T47D (cell line): ENCODE measurements around the gene GCLC.

Experiments
- DNase-seq, 2 experiments: peaks; one replicate each; pipeline versions ENCODE4 v3.0.0 to v3.0.0-alpha.2; 2011 to 2012; ENCODE audit warnings: low read depth in 1 of 2, low spot score in 1 of 2
- JUND ChIP-seq: IDR thresholded peaks from 2 replicates; pipeline ENCODE4 v1.6.1; 2012; ENCODE audit warnings: low read depth
- in situ Hi-C: cut with HindIII; loops from 2 replicates; pipeline ENCODE4 v1.10.0; 2016; ENCODE audit warnings: low sequenced_read_pairs, low pct_unique_long_range_greater_than_20kb

Gene GCLC

GRCh38 chr6:53547166-53547810 lies 2.4 kb upstream of the GCLC start:
- in situ Hi-C loops: no loop called here
- TF ChIP-seq JUND: no peak
- no peak for DNase-seq

- no peak for DNase-seq
- in situ Hi-C loops: no loop called here
These were observed 1.4 kb upstream of the GCLC start for GRCh38 chr6:53546281-53546680.

GRCh38 chr6:53544217-53544469 lies 758 bp downstream of the GCLC start:
- DNase-seq: peak; percentile 15 to 22
- TF ChIP-seq JUND: no peak
- in situ Hi-C loops: no loop called here

More at GRCh38 chr6:53546281-53546680, 1.4 kb upstream of the GCLC start:
- no peak for TF ChIP-seq JUND

GRCh38 chr6:53543359-53544216 lies 1.3 kb downstream of the GCLC start:
- TF ChIP-seq JUND: no peak
- in situ Hi-C loops: no loop called here

GRCh38 chr6:53541900-53542299 lies 3.0 kb downstream of the GCLC start:
- no peak for TF ChIP-seq JUND
- no peak for DNase-seq
- in situ Hi-C loops: no loop called here

More at GRCh38 chr6:53543359-53544216, 1.3 kb downstream of the GCLC start:
- no peak for DNase-seq

- DNase-seq: no peak
- no peak for TF ChIP-seq JUND
- in situ Hi-C loops: no loop called here
These were observed 4.7 kb downstream of the GCLC start for GRCh38 chr6:53540129-53540692.

- in situ Hi-C loops: no loop called here
- DNase-seq: no peak
- TF ChIP-seq JUND: no peak
These were observed 5.3 kb downstream of the GCLC start for GRCh38 chr6:53539561-53539960.

GRCh38 chr6:53536561-53536960 lies 8.3 kb downstream of the GCLC start:
- in situ Hi-C loops: no loop called here
- no peak for TF ChIP-seq JUND
- DNase-seq: no peak

GRCh38 chr6:53532942-53533341 lies 12.0 kb downstream of the GCLC start:
- no peak for DNase-seq
- TF ChIP-seq JUND: no peak
- in situ Hi-C loops: no loop called here

- DNase-seq: no peak
- in situ Hi-C loops: no loop called here
These were observed 12.7 kb downstream of the GCLC start for GRCh38 chr6:53532061-53532797.

GRCh38 chr6:53530780-53531386 lies 14.0 kb downstream of the GCLC start:
- TF ChIP-seq JUND: no peak
- in situ Hi-C loops: no loop called here
- no peak for DNase-seq

More at GRCh38 chr6:53532061-53532797, 12.7 kb downstream of the GCLC start:
- no peak for TF ChIP-seq JUND

GRCh38 chr6:53530346-53530745 lies 14.6 kb downstream of the GCLC start:
- in situ Hi-C loops: no loop called here
- TF ChIP-seq JUND: no peak
- no peak for DNase-seq
